Measurements from ENCODE around the gene ASCL4.

The ASCL4 gene

DNA sequence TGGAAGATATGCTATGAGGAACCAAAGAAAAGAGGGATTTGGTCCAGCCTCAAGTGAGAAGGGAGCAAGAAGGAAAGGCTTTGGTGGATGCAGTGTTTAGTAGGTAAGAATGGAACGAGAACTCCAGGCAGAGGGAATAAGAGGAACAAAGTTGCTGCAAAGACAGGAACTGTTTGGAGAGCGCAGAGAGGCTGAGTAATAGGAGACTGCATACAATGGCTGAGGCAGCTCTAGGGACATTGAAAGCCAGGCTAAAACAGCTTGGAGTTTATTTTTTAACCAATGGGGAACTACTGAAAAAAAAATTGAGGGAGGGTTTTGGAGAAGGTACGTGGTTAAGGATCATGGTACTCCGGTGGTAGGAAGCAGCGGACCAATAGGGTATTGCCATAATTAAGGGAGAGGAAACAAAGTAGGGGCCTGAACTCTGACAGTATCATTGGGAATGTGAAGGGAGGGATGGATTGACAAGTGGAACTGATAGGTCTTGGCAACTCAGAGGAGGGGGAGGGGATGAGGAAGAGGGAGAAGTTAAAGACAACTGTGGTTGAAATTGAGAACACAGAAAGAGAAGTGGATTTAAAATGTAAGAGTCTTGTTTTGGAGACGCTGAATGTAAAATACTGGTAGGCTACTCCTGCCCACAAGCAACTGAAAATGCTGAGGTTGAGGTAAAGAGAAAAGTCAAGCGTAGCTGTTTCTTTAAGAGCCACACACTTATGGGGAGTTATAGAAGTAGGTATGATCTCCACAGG, 4.8 kb downstream of the ASCL4 start:
- DNase-seq: peak in 1 of 2 donors; percentile 2

DNA sequence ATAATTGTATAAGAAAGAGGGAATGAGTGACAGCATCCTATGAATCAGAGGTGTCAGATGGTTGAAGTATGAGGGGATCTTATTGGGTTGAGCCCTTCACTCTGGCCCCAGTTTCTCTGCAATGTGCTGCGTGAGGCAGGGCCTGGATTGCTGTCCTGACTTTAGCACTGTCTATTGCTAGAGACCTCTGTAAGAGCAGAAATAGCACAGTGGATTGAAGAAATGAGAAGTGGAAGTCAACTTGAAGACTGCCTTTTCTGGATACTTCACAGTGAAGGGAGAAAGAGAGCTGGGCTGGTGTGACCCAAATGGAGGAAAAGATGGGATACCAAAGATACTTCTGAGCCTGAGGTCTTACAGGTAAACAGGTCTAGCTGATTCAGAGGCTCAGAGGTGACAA, 5.8 kb downstream of the ASCL4 start:
- peak in 1 of 2 donors; percentile 17 for DNase-seq

GRCh38 chr12:107782067-107782466, 7.6 kb downstream of the ASCL4 start:
- DNase-seq: no peak

DNA sequence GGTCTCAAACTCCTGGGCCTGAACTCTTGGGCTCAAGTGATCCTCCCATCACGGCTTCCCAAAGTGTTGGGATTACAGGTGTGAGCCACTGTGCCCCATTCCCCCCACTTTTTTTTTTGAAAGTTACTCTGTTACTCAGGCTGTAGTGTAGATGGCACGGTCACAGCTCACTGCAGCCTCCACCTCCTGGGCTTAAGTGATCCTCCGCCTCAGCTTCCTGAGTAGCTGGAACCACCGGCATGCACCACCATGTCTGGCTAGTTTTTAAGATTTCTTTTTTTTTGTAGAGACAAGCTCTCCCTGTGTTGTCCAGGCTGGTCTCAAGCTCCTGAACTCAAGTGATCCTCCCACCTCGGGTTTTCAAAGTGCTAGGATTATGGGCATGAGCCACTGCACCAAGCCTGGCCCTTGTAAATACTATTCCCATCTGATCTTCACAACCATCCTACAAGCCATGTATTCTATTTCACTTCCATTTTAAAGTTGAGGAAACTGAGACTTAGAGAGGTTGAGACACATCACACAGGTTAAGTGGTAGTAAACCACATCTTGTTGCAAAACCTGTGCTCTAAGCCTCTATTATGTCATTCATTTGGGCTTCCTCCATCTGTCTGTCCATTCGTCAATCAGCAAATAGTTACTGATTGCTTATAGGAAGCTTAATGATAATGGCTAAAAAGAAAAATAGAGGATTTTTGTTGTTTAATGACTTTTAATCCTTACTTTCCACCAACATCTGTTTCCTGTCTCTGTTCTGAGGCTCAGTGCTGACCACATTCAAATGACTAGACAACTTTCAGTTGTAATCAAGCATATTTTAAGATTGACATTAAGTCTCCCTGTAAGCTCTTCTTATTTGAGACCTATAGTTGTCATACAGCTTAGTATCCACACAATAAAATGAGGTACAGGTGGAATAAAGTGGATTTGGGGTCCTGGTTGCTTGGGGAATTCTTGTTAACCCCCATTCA, 9.2 kb downstream of the ASCL4 start:
- DNase-seq: no peak

DNA sequence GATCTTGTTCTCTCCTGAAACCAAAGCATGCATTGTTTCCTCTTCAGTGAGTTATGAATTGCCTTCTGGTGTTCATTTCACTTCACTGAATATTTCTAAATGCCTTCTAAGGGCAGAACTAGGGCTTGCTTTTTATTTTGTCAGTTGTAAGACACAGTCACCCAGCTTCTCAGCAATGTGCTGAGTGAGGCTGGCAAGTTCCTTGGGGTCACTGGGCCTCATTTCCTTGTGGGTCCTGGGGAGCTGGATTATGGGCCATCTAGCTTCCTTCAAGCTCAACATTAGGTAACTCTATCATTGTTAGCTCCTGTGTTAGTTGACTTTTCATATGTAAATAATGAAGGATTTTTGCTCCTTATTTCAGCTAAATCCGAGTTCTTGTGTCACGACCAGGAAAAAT, 13.8 kb downstream of the ASCL4 start:
- DNase-seq: no peak

DNA sequence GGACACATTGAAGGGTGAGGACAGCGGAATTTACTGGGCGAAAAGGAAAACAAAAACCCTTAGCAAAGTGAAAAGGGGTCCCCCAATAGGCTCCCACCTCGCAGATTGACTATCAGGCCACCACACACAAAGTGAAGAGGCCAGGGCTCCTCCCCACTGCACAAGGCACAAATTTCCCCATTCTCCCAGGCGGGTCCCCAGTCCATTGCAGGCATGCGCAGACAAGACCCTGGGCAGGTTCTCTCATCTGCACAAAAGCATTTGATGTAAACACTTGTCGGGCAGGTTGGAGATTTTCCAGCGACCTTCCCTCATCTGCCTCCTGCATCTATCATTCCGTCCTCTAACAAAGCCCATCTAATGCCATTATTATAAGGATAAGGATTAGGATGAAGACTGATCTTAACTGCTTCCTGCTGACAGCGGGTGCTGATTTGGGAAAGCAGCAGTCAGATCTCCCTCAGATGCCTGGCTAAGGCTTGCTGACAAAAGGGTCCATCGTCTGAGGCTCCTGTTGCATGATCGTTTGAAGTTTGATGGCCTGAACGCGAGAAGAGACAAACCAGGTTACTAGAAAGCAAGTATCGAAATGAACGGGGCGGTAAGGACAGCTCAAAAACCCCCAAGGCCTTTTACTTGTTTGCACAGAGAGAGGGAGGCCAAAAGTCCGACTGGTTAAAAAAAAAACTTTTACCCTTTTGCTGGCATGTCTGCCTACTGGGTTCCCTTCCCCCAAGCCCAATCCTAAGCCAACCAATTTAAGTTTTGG, 14.4 kb downstream of the ASCL4 start:
- DNase-seq: no peak

- no peak for DNase-seq
Measured at GRCh38 chr12:107791465-107792089, 17.1 kb downstream of the ASCL4 start.

DNA sequence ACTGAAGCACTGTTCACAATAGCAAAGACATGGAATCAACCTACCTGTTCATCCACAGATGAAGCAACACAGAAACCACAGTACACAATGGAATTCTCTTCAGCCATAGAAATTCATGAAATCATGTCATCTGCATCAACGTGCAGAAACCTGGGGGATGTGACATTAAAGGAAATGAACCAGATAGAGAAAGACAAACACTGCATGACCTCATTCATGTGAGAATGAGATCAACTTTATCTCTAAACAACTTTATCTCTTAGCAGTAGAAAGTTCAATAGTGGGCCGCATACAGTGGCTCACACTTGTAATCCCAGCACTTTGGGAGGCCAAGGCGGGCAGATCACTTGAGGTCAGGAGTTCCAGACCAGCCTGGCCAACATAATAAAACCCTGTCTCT, 19.9 kb downstream of the ASCL4 start:
- no peak for DNase-seq

DNA sequence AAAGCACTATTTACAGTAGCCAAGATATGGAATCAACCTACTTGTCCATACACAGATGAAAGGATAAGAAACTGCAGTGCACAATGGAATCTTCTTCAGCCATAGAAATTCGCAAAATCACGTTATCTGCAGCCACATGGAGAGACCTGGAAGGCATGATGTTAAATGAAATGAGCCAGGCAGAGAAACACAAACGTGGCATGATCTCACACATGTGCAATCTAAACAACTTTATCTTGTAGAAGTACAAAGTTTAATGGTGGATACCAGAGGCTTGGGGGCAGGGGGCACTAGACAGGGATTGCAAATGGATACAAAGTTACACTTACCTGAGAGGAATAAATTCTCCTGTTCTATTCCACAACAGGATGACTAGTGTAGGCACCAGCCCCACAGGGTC, 24.1 kb downstream of the ASCL4 start:
- DNase-seq: no peak

DNA sequence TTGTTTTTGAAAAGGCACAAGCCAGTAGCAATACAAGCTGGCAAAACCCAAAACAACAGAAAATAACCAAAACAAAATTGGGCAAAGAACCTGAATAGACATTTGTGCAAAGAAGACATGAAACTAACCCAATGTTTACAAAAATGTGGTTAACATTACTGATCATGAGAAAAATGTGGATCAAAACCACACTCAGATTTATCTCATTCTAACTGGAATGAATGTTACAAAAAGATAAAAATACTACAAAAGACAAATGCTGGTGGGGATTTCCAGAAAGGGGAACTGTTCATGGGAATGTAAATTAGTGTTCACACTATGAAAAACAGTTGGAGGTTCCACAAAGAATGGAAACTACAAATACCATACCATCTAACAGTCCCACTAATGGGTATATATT, 26.6 kb downstream of the ASCL4 start:
- no peak for DNase-seq

- DNase-seq: no peak
Measured at GRCh38 chr12:107803092-107803491, 28.6 kb downstream of the ASCL4 start.

DNA sequence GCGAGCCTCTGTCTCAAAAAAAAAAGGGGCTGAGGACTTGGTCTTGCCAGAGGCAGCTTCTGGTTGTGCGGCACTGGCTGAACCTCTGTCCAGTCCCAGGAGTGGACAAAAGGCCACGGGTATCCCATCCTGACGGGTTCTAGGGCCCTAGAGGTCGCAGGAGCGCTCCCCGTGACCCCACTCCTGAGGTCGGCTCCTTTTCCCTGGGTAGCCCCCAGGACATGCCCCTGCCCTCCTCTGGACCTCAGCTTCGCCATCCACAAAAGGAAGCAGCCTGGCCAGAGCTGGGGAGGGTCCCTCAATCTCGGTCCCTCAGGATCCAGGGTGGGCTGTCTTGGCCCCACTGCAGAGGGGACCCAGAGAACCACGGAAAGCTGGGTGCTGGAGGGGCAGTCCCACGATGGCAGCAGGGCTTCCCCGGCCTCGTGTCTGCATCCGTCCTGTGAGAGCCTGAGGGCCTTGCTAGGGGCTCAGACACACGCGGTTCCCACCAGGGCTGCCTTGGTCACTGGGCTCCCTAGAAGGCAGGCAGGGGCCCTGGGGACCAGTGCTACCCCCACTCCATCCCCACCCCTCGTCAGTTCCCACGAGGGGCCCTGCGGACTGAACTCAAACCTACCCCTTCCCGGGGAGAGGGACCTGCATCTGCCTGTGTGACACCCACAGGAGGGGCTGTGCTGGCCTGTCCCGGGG, 31.1 kb downstream of the ASCL4 start:
- no peak for DNase-seq

- no peak for DNase-seq
Measured at GRCh38 chr12:107807471-107808150, 33.1 kb downstream of the ASCL4 start.

GRCh38 chr12:107817250-107817649, 42.7 kb downstream of the ASCL4 start:
- no peak for DNase-seq

- DNase-seq: peak in 1 of 2 donors; percentile 1
Measured at GRCh38 chr12:107818984-107819383, 44.5 kb downstream of the ASCL4 start.

- no peak for DNase-seq
Measured at GRCh38 chr12:107822356-107822755, 47.9 kb downstream of the ASCL4 start.
